ENCODE measurements around the gene ERN1. TPM values are rescaled to one million over a fixed set of nuclear protein-coding genes. Genes with fewer than 3 reads are reported as not detected.

Gene ERN1
- total RNA-seq, 4 donors from 2014 or later = 9.5 to 20.2 (median 12.8) TPM

GRCh38 chr17:64038331-64039105, 91.4 kb downstream of the ERN1 start:
- peaks cover under 1 to 3% of the 10 kb centered on the region in 2 donors for H3K36me3 ChIP-seq
- H3K4me1 ChIP-seq = no peaks in the 10 kb centered on the region
- no peak overlapping the region for H3K27ac ChIP-seq
- 88% methylated on average over 14 to 15 of the region's 16 CpGs for WGBS, 2 donors
- no peaks in the 10 kb centered on the region for H3K9me3 ChIP-seq
- intact Hi-C loops (cut with DNase I) = no loop called here
- no peak overlapping the region for H3K4me3 ChIP-seq (replicated peaks in 1 of 3)
- TF ChIP-seq POLR2A (IDR thresholded peaks at IDR 0.05) (no peak), CTCF (IDR thresholded peaks at IDR 0.05) (no peak)
- no peak for DNase-seq
- no peaks in the 10 kb centered on the region for H3K27me3 ChIP-seq

GRCh38 chr17:64037802-64038201, 92.1 kb downstream of the ERN1 start:
- H3K27ac ChIP-seq = no peak overlapping the region
- no peaks in the 10 kb centered on the region for H3K4me1 ChIP-seq
- no peaks in the 10 kb centered on the region for H3K9me3 ChIP-seq
- WGBS, 2 donors = 94 to 100% methylated on average over 5 of the region's 5 CpGs
- DNase-seq = no peak
- no peaks in the 10 kb centered on the region for H3K36me3 ChIP-seq
- TF ChIP-seq POLR2A (IDR thresholded peaks at IDR 0.05) (no peak), CTCF (IDR thresholded peaks at IDR 0.05) (no peak)
- intact Hi-C loops (cut with DNase I) = no loop called here
- no peaks in the 10 kb centered on the region for H3K27me3 ChIP-seq
- no peak overlapping the region for H3K4me3 ChIP-seq (replicated peaks in 1 of 3)

- H3K4me3 ChIP-seq (replicated peaks in 1 of 3) = no peak overlapping the region
- no peak for DNase-seq
- no peaks in the 10 kb centered on the region for H3K36me3 ChIP-seq
- WGBS, 2 donors = 82 to 91% methylated on average over 6 of the region's 6 CpGs
- H3K9me3 ChIP-seq = no peaks in the 10 kb centered on the region
- no peak overlapping the region for H3K27ac ChIP-seq
- no peak for TF ChIP-seq CTCF (IDR thresholded peaks at IDR 0.05)
- TF ChIP-seq POLR2A (IDR thresholded peaks at IDR 0.05) = no peak
- intact Hi-C loops (cut with DNase I) = no loop called here
- H3K4me1 ChIP-seq = no peaks in the 10 kb centered on the region
- H3K27me3 ChIP-seq = no peaks in the 10 kb centered on the region
These were observed 92.8 kb downstream of the ERN1 start for GRCh38 chr17:64037180-64037579.

- Histone ChIP-seq H3K36me3 (no peaks in the 10 kb centered on the region), H3K27me3 (no peaks in the 10 kb centered on the region), H3K4me3 (replicated peaks in 1 of 3) (no peak overlapping the region), H3K9me3 (no peaks in the 10 kb centered on the region), H3K27ac (no peak overlapping the region), H3K4me1 (no peaks in the 10 kb centered on the region)
- TF ChIP-seq POLR2A (IDR thresholded peaks at IDR 0.05) (no peak), CTCF (IDR thresholded peaks at IDR 0.05) (no peak)
- intact Hi-C loops (cut with DNase I) = no loop called here
- no peak for DNase-seq
- 88 to 90% methylated on average over 14 of the region's 14 CpGs for WGBS, 2 donors
These were observed 93.6 kb downstream of the ERN1 start for GRCh38 chr17:64036198-64036922.

GRCh38 chr17:64032081-64032480, 97.9 kb downstream of the ERN1 start:
- TF ChIP-seq CTCF (IDR thresholded peaks at IDR 0.05) (no peak), POLR2A (IDR thresholded peaks at IDR 0.05) (no peak)
- intact Hi-C loops (cut with DNase I) = no loop called here
- H3K4me1 ChIP-seq = no peaks in the 10 kb centered on the region
- 91 to 95% methylated on average over 4 of the region's 4 CpGs for WGBS, 2 donors
- H3K4me3 ChIP-seq (replicated peaks in 1 of 3) = no peak overlapping the region
- no peaks in the 10 kb centered on the region for H3K27me3 ChIP-seq
- no peak for DNase-seq
- H3K9me3 ChIP-seq = no peaks in the 10 kb centered on the region
- H3K36me3 ChIP-seq = no peaks in the 10 kb centered on the region
- H3K27ac ChIP-seq = no peak overlapping the region
